RWPE1 (cell line): ENCODE data around the gene ERN2.

ENCODE experiments used
- CTCF ChIA-PET: fragments of 350-600 bp; sonication (Branson Sonifier 250); formaldehyde crosslinking; extraction: SDS; loops from one replicate; lab custom pipeline; 2021; lab: Yijun Ruan, JAX
- POLR2A ChIA-PET: fragments of 400-600 bp; formaldehyde crosslinking; extraction: SDS; loops from one replicate; lab custom pipeline; 2020; ENCODE audit warnings: antibody characterized with exemption; ENCODE audit not compliant: low non-redundant PET; lab: Yijun Ruan, JAX
- DNase-seq: peaks from one replicate; pipeline ENCODE4 v3.0.0; 2012; ENCODE audit warnings: low spot score
- H3K27ac ChIP-seq: fragments of 450-650 bp; 2 replicates; pipeline ENCODE4 v1.5.1; 2017
- TF ChIP-seq, protein P1 (sequence below): fragments of 450-650 bp; conservative IDR thresholded peaks from 2 replicates; pipeline ENCODE4 v1.5.1; 2017; ENCODE audit warnings: low read depth, mild to moderate bottlenecking

Gene ERN2

DNA sequence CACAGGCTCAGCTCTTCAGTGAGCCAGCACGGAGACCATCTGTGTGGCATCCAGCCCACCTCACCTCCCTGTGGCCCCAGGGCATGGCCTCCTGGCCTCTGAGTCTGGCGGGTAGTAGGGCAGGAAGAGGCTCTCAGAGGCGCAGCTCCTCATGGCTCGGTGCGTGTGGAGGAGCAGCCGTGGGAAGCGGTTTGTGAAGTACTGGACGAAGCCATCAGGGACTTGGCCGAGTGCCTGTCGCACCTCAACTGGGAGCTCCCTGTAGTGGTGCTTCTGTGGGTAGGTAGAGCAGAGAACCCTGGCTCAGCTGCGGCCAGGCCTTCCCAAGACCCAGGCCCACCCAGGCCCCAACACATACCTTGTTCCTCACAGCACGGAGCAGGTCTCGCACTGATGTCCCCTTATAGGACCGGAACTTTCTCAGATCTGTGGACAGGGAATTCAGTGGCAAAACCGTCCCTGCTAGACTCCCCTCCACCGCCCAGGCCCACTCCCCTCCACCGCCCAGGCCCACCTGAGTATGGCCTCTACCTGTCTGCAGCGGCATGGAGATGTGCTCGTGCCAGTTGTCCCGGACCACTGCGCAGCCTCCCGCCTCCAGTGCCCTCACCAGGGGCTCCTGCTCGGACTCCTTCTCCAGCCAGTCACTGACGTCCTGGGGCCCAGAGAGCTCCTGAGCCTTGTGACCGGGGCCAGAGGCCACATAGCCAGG lies 22.1 kb downstream of the ERN2 start:
- DNase-seq = no peak
- ChIA-PET POLR2A (no interaction called here), CTCF (interaction anchor here (0.6 to 0.7 kb wide), 2 partner anchors 30 to 354 kb away, joined by 4 read pairs; no protein-coding TSS in a partner anchor)
- TF ChIP-seq, protein P1, sequence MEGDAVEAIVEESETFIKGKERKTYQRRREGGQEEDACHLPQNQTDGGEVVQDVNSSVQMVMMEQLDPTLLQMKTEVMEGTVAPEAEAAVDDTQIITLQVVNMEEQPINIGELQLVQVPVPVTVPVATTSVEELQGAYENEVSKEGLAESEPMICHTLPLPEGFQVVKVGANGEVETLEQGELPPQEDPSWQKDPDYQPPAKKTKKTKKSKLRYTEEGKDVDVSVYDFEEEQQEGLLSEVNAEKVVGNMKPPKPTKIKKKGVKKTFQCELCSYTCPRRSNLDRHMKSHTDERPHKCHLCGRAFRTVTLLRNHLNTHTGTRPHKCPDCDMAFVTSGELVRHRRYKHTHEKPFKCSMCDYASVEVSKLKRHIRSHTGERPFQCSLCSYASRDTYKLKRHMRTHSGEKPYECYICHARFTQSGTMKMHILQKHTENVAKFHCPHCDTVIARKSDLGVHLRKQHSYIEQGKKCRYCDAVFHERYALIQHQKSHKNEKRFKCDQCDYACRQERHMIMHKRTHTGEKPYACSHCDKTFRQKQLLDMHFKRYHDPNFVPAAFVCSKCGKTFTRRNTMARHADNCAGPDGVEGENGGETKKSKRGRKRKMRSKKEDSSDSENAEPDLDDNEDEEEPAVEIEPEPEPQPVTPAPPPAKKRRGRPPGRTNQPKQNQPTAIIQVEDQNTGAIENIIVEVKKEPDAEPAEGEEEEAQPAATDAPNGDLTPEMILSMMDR = no peak
- H3K27ac ChIP-seq = peak overlapping the region; percentile 67

DNA sequence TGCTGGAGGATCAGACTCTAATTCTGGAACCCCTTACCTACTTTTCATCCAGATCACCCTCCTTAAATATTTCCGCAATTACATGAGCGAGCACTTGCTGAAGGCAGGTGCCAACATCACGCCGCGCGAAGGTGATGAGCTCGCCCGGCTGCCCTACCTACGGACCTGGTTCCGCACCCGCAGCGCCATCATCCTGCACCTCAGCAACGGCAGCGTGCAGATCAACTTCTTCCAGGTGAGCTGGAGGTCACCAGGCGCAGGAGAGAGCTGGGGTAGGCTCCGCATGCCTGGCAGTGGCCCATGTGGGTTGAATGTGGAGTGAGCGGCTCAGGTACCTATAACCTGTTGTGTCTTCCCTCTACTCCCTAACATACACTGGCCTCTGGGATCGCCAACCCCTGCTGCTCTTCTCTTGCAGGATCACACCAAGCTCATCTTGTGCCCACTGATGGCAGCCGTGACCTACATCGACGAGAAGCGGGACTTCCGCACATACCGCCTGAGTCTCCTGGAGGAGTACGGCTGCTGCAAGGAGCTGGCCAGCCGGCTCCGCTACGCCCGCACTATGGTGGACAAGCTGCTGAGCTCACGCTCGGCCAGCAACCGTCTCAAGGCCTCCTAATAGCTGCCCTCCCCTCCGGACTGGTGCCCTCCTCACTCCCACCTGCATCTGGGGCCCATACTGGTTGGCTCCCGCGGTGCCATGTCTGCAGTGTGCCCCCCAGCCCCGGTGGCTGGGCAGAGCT lies 23.4 kb downstream of the ERN2 start:
- no peak for DNase-seq
- H3K27ac ChIP-seq = no peak overlapping the region
- TF ChIP-seq, protein P1 = no peak
- ChIA-PET POLR2A (no interaction called here), CTCF (no interaction called here)

DNA sequence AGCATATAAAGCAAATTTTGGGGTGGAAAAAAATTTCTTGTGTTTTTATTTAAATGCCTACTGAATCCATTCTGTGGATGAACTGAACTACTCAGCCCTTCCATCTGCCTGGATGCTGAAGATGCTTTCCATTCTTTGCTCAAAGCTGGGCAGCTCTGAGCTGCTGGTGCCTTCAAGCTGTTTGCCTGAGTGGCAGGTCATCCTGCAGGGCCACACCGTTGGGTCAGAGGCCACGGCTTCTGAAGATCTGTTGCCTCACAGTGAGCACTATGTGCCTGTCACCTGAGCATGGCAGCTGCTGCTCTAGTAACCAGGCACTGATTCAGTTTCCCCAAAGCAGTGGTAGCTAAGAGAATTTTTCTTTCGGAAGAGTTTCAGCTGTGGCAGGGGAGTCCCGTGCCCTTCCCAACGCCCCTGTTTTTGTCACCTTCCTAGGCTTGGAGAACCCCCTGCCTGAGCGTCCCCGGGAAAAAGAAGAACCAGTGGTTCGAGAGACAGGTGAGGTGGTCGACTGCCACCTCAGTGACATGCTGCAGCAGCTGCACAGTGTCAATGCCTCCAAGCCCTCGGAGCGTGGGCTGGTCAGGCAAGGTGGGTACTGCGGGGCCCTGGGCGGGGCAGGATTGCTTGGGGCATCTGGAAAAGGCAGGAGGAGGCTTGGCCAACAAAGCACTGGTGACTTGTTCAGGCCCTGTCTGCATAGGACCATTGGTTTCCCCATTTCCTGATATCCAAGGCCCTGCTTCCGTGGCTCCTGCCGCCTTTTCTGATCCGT lies 25.8 kb downstream of the ERN2 start:
- ChIA-PET CTCF (no interaction called here), POLR2A (no interaction called here)
- TF ChIP-seq, protein P1 = no peak
- no peak for DNase-seq
- no peak overlapping the region for H3K27ac ChIP-seq

DNA sequence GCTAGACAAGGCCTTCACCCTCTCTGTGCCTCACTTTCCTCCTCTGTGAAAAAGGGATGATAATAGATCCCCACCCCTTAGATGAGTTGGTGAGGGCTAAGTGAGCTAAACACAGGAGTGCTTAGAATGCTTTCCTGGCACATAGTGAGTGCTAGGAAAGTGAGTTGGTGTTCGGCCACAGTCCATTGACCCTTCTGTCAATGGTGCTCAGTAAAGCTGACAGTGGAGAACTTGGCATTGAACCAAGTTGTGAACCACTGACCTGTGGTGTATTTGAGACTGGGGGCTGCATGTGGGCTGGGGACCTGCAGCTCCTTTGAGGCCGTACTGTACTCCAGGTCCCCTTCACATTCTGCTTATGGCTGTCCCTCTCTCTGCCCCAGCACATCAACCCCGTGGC lies 29.5 kb downstream of the ERN2 start:
- ChIA-PET CTCF (no interaction called here), POLR2A (no interaction called here)
- H3K27ac ChIP-seq = peak overlapping the region; percentile 33
- DNase-seq = no peak
- TF ChIP-seq, protein P1 = no peak

DNA sequence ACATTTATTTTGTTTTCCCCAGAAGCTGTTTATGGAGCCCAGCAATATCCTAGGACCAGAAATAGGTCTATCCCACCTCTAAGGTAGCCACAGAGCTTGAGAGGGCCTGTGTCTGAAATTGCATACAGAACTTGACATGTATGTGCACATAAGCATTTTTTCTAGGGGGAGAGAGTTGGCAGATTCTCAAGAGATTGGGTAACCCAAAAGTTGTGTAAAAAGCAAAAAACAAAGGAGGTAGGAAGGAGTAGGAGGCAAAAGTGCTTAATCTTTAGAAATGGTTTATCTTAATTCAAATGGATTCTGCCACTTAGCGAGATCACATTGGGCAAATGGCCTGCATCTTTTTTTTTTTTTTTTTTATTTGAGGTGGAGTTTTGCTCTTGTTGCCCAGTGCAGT lies 30.8 kb downstream of the ERN2 start:
- H3K27ac ChIP-seq = peak overlapping the region; percentile 31
- POLR2A ChIA-PET = no interaction called here
- no peak for DNase-seq
- CTCF ChIA-PET = no interaction called here
- TF ChIP-seq, protein P1 = no peak

DNA sequence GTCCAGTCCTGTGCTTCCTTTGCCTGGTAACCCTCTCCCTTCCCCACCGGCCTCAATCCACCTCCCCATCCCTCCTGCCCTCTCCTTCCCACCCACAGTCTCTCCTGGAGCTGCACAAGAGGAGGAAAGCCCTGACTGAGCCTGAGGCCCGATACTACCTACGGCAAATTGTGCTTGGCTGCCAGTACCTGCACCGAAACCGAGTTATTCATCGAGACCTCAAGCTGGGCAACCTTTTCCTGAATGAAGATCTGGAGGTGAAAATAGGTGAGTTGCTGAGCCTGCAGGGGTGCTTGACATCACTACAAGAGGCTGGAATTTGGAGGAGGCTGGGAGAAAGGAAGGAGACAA lies 33.1 kb downstream of the ERN2 start:
- H3K27ac ChIP-seq = peak overlapping the region; percentile 78
- TF ChIP-seq, protein P1 = no peak
- DNase-seq = no peak
- ChIA-PET CTCF (interaction anchor here (1.8 kb wide), 1 partner anchor 48 kb away, joined by 11 read pairs; no protein-coding TSS in a partner anchor), POLR2A (no interaction called here)
